Astrocyte (in vitro differentiated cells and primary cell): ENCODE measurements around the gene RNF111. TPM values are rescaled to one million over a fixed set of nuclear protein-coding genes. Genes with fewer than 3 reads are reported as not detected.

Experiments used
- DNase-seq: peaks from one replicate; pipeline ENCODE4 v3.0.0-alpha.2; 2010; ENCODE audit warnings: low read depth
- FAIRE-seq: peaks from 2 replicates; lab custom pipeline; 2011; peaks lifted over from hg19 to GRCh38; lab: Jason Lieb, UNC
- H2AFZ ChIP-seq: 2 replicates; pipeline ENCODE4 v1.6.0; 2012; ENCODE audit warnings: low read depth, low read length, inconsistent platforms
- H3K27ac ChIP-seq: 2 replicates; pipeline ENCODE4 v1.5.1; 2011; ENCODE audit warnings: low read depth, low read length, inconsistent platforms
- H3K27me3 ChIP-seq: 2 replicates; pipeline ENCODE4 v1.6.0; 2011; ENCODE audit warnings: low read length, inconsistent platforms; ENCODE audit not compliant: insufficient read depth
- H3K36me3 ChIP-seq: 2 replicates; pipeline ENCODE4 v1.5.1; 2011; ENCODE audit warnings: low read length, inconsistent platforms; ENCODE audit not compliant: insufficient read depth
- H3K4me1 ChIP-seq: 2 replicates; pipeline ENCODE4 v1.5.1; 2011; ENCODE audit warnings: low read length, inconsistent platforms; ENCODE audit not compliant: insufficient read depth
- H3K4me2 ChIP-seq: 2 replicates; pipeline ENCODE4 v1.6.0; 2012; ENCODE audit warnings: low read length, inconsistent platforms
- H3K4me3 ChIP-seq: 2 replicates; pipeline ENCODE4 v1.5.1; 2011; ENCODE audit warnings: low read depth, mild to moderate bottlenecking, low read length, inconsistent platforms; ENCODE audit not compliant: insufficient read depth
- H3K79me2 ChIP-seq: 2 replicates; pipeline ENCODE4 v1.6.0; 2012; ENCODE audit warnings: mild to moderate bottlenecking, low read length, inconsistent platforms; ENCODE audit not compliant: insufficient read depth
- H3K9ac ChIP-seq: 2 replicates; pipeline ENCODE4 v1.6.0; 2012; ENCODE audit warnings: mild to moderate bottlenecking, low read length, inconsistent platforms
- H3K9me3 ChIP-seq: 2 replicates; pipeline ENCODE4 v1.5.1; 2012; ENCODE audit warnings: low read depth, mild to moderate bottlenecking, low read length, inconsistent platforms; ENCODE audit not compliant: insufficient read depth
- H4K20me1 ChIP-seq: 2 replicates; pipeline ENCODE4 v1.6.0; 2012; ENCODE audit warnings: low read length, inconsistent platforms; ENCODE audit not compliant: insufficient read depth
- H3K27ac Mint-ChIP-seq: one replicate; pipeline ENCODE4 v1.8.0; 2021; ENCODE audit warnings: mild to moderate bottlenecking, mixed read lengths; ENCODE audit not compliant: unreplicated experiment
- H3K27me3 Mint-ChIP-seq: one replicate; pipeline ENCODE4 v1.8.0; 2021; ENCODE audit warnings: low read depth, mixed read lengths; ENCODE audit not compliant: unreplicated experiment
- H3K36me3 Mint-ChIP-seq: one replicate; pipeline ENCODE4 v1.8.0; 2021; ENCODE audit warnings: low read depth, mixed read lengths; ENCODE audit not compliant: unreplicated experiment
- H3K4me1 Mint-ChIP-seq: one replicate; pipeline ENCODE4 v1.8.0; 2021; ENCODE audit warnings: low read depth, mixed read lengths; ENCODE audit not compliant: unreplicated experiment
- H3K4me3 Mint-ChIP-seq: one replicate; pipeline ENCODE4 v1.8.0; 2021; ENCODE audit warnings: mild to moderate bottlenecking, moderate library complexity, mixed read lengths; ENCODE audit not compliant: unreplicated experiment
- H3K9me3 Mint-ChIP-seq: one replicate; pipeline ENCODE4 v1.8.0; 2021; ENCODE audit warnings: mild to moderate bottlenecking, mixed read lengths; ENCODE audit not compliant: unreplicated experiment
- CTCF ChIP-seq: IDR thresholded peaks from 2 replicates; pipeline ENCODE4 v1.5.1; 2011; ENCODE audit warnings: low read depth, mild to moderate bottlenecking, inconsistent platforms, low read length, moderate library complexity; ENCODE audit not compliant: insufficient read depth
- EZH2 ChIP-seq: IDR thresholded peaks from 2 replicates; pipeline ENCODE4 v1.6.1; 2012; ENCODE audit warnings: mild to moderate bottlenecking, low read length, inconsistent platforms; ENCODE audit not compliant: insufficient read depth
- total RNA-seq: library from RNA; stranded (reverse); gene quantifications from 2 replicates; pipeline ENCODE4 v1.2.1, GENCODE V29; 2021

The RNF111 gene
- total RNA-seq, 1 donor from 2014 or later: 44.1 TPM

GRCh38 chr15:58981808-58982475 lies 5.5 kb upstream of the RNF111 start:
- H3K4me2 ChIP-seq: no peak overlapping the region
- Mint-ChIP-seq H3K9me3 (no peaks in the 10 kb centered on the region), H3K27ac (no peak overlapping the region), H3K36me3 (no peaks in the 10 kb centered on the region), H3K27me3 (no peaks in the 10 kb centered on the region), H3K4me3 (no peak overlapping the region), H3K4me1 (no peaks in the 10 kb centered on the region)
- peaks cover 2% of the 10 kb centered on the region for H3K4me1 ChIP-seq
- H3K27ac ChIP-seq: no peak overlapping the region
- no peak overlapping the region for H3K4me3 ChIP-seq
- H3K36me3 ChIP-seq: no peaks in the 10 kb centered on the region
- no peaks in the 10 kb centered on the region for H3K9me3 ChIP-seq
- FAIRE-seq (no peak), DNase-seq (no peak)
- no peaks in the 10 kb centered on the region for H4K20me1 ChIP-seq
- H3K79me2 ChIP-seq: no peaks in the 10 kb centered on the region
- H3K9ac ChIP-seq: no peak overlapping the region
- no peak for TF ChIP-seq EZH2
- H2AFZ ChIP-seq: no peak overlapping the region
- H3K27me3 ChIP-seq: peaks cover 5% of the 10 kb centered on the region

GRCh38 chr15:58983261-58983660 lies 4.2 kb upstream of the RNF111 start:
- Mint-ChIP-seq H3K36me3 (no peaks in the 10 kb centered on the region), H3K9me3 (no peaks in the 10 kb centered on the region), H3K4me3 (no peak overlapping the region), H3K27me3 (no peaks in the 10 kb centered on the region), H3K27ac (no peak overlapping the region), H3K4me1 (no peaks in the 10 kb centered on the region)
- Histone ChIP-seq H3K79me2 (peaks cover 7% of the 10 kb centered on the region), H3K9me3 (no peaks in the 10 kb centered on the region), H3K4me1 (peaks cover 5% of the 10 kb centered on the region), H3K4me3 (no peak overlapping the region), H3K4me2 (no peak overlapping the region), H3K27me3 (peaks cover 5% of the 10 kb centered on the region), H4K20me1 (peaks cover 2% of the 10 kb centered on the region), H3K36me3 (no peaks in the 10 kb centered on the region), H3K9ac (no peak overlapping the region), H2AFZ (no peak overlapping the region), H3K27ac (no peak overlapping the region)
- TF ChIP-seq CTCF: no peak
- TF ChIP-seq EZH2: no peak
- FAIRE-seq (no peak), DNase-seq (no peak)

- Histone ChIP-seq H3K36me3 (no peaks in the 10 kb centered on the region), H3K27me3 (peaks cover 5% of the 10 kb centered on the region), H2AFZ (no peak overlapping the region), H3K79me2 (peaks cover 29% of the 10 kb centered on the region), H3K4me2 (no peak overlapping the region), H4K20me1 (peaks cover 23% of the 10 kb centered on the region), H3K4me1 (peaks cover 7% of the 10 kb centered on the region), H3K27ac (no peak overlapping the region), H3K9ac (no peak overlapping the region), H3K9me3 (no peaks in the 10 kb centered on the region), H3K4me3 (no peak overlapping the region)
- Mint-ChIP-seq H3K27ac (no peak overlapping the region), H3K4me3 (no peak overlapping the region), H3K4me1 (peaks cover 5% of the 10 kb centered on the region), H3K36me3 (no peaks in the 10 kb centered on the region), H3K9me3 (no peaks in the 10 kb centered on the region), H3K27me3 (no peaks in the 10 kb centered on the region)
- no peak for DNase-seq
- TF ChIP-seq EZH2: no peak
- TF ChIP-seq CTCF: no peak
- no peak for FAIRE-seq
These were observed 2.0 kb upstream of the RNF111 start for GRCh38 chr15:58985443-58985842.
